HepG2 (cell line): ENCODE data around the gene ARPP19. TPM values are rescaled to one million over a fixed set of nuclear protein-coding genes. Genes with fewer than 3 reads are reported as not detected.

Source experiments
- ATF7 ChIP-seq, 2 experiments: fragments of 450-650 bp in 1 of 2; sonication (generic) in 1 of 2; formaldehyde crosslinking in 1 of 2; IDR thresholded peaks; 2 replicates each; pipeline versions ENCODE4 v1.4.0 to v1.6.1; 2016 to 2020; ENCODE audit warnings: antibody characterized with exemption in 1 of 2, mild to moderate bottlenecking in 1 of 2, missing genetic modification reagents in 1 of 2
- CREM ChIP-seq, 2 experiments: sonication (generic) in 1 of 2; formaldehyde crosslinking in 1 of 2; IDR thresholded peaks; 2 replicates each; pipeline versions ENCODE4 v1.4.0 to v1.6.1; 2016 to 2020; ENCODE audit warnings: antibody characterized with exemption in 1 of 2, mild to moderate bottlenecking in 1 of 2, missing genetic modification reagents in 1 of 2
- GATAD2A ChIP-seq: IDR thresholded peaks from 2 replicates; pipeline ENCODE4 v1.6.1; 2016
- MYNN ChIP-seq: sonication (generic); formaldehyde crosslinking; IDR thresholded peaks from 2 replicates; pipeline ENCODE4 v1.4.0; 2020; ENCODE audit warnings: mild to moderate bottlenecking, low read depth, missing genetic modification reagents
- TARDBP ChIP-seq: sonication (generic); formaldehyde crosslinking; IDR thresholded peaks from 2 replicates; pipeline ENCODE4 v1.8.0; 2022; ENCODE audit warnings: mild to moderate bottlenecking, missing genetic modification reagents
- YEATS2 ChIP-seq: sonication (generic); formaldehyde crosslinking; IDR thresholded peaks from 2 replicates; pipeline ENCODE4 v1.4.0; 2020; ENCODE audit warnings: missing genetic modification reagents, borderline replicate concordance
- ZNF44 ChIP-seq: sonication (generic); formaldehyde crosslinking; IDR thresholded peaks from 2 replicates; pipeline ENCODE4 v1.5.1; 2020; ENCODE audit warnings: mild to moderate bottlenecking, missing genetic modification reagents
- polyA plus RNA-seq, 8 experiments: library from polyadenylated mRNA; depleted of rRNA in 3 of 8; stranded (reverse) in 7 of 8; unstranded in 1 of 8; fragments of >200 nt; fragmentation: Illumina TruSeq in 4 of 8; extraction: Trizol in 4 of 8; gene quantifications; 2 replicates each; pipeline versions ENCODE4 v1.2.1 to v1.2.3, GENCODE V29; 2011 to 2016; ENCODE audit warnings: low read depth in 4 of 8, missing spikeins in 1 of 8, mixed read lengths in 1 of 8; ENCODE audit not compliant: insufficient read depth in 1 of 8
- total RNA-seq, 5 experiments: library from RNA; depleted of rRNA; stranded (reverse); fragments of >200 nt; fragmentation: Illumina TruSeq; extraction: Trizol; gene quantifications; 2 replicates each; pipeline ENCODE4 v1.2.3, GENCODE V29; 2016; ENCODE audit warnings: low read depth in 1 of 5
- TF ChIP-seq, protein P1 (sequence below): sonication (generic); formaldehyde crosslinking; IDR thresholded peaks from 2 replicates; pipeline ENCODE4 v1.4.0; 2020; ENCODE audit warnings: mild to moderate bottlenecking, missing genetic modification reagents
- TF ChIP-seq, protein P2 (sequence below): sonication (generic); formaldehyde crosslinking; IDR thresholded peaks from 2 replicates; pipeline ENCODE4 v1.4.0; 2020; ENCODE audit warnings: missing genetic modification reagents
- TF ChIP-seq, protein P3 (sequence below): IDR thresholded peaks from 2 replicates; pipeline ENCODE4 v1.6.1; 2016; ENCODE audit warnings: mild to moderate bottlenecking
- TF ChIP-seq, protein P4 (sequence below), 2 experiments: IDR thresholded peaks; 2 replicates each; pipeline ENCODE4 v1.6.1; 2011 to 2012; ENCODE audit warnings: low read length in 2 of 2, borderline replicate concordance in 1 of 2, low read depth in 1 of 2, mild to moderate bottlenecking in 1 of 2, moderate library complexity in 1 of 2
- TF ChIP-seq, protein P5 (sequence below): IDR thresholded peaks from 2 replicates; pipeline ENCODE4 v1.4.0; 2020; ENCODE audit warnings: mild to moderate bottlenecking, missing genetic modification reagents

The ARPP19 gene
- total and polyA plus RNA-seq, 2 of the 13 experiments (the other 11 are each of a cell fraction or from before 2014, with no cell fraction given) = 70.8 to 123 TPM

DNA sequence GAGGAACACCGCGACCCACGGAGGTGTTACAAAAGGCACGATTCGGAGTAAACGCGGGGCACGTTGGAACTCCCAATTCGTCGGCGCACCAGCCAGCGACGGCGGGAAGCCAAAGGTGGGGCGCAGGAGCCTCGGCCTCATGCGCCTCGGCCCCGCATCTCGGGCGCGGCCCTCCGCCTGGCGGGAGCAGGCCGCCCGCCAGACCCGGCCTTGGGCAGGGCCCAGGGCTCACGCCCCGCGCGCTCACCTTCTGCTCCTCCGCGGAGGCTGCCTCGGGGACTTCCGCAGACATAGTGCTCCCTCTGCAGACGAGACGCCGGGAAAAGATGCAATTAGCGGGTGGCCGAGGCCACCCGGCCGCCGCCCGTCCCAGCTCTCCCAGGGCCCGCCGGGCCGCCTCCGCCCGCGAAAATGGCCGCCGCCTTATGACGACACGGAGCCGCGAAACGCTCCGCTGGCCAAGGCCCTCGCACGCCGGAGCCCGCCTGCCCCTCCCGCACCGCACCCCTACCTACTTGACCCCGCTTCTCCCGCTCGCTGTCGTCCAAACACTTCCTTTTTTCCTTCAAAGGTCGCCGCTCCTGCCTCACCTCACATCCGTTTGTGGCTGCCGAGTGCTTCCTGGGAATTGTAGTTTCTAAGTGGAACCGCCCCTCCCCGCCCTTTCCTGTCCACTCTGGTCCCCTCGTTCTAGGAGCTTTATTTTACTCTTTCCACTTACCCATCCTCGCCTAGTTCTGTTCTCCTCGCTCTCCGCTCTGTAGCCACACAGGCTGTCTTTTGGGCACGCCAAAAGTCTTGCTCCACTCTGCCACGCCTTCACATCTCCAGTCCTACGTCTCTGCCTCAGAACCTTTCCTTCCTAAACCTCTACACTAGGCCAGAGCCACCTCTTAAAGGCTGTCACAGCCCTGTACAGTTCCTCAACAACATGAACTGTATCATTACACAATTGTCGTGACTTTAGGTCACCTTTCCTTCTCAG, at the start of gene ARPP19 (continued):
- TF ChIP-seq, protein P1, sequence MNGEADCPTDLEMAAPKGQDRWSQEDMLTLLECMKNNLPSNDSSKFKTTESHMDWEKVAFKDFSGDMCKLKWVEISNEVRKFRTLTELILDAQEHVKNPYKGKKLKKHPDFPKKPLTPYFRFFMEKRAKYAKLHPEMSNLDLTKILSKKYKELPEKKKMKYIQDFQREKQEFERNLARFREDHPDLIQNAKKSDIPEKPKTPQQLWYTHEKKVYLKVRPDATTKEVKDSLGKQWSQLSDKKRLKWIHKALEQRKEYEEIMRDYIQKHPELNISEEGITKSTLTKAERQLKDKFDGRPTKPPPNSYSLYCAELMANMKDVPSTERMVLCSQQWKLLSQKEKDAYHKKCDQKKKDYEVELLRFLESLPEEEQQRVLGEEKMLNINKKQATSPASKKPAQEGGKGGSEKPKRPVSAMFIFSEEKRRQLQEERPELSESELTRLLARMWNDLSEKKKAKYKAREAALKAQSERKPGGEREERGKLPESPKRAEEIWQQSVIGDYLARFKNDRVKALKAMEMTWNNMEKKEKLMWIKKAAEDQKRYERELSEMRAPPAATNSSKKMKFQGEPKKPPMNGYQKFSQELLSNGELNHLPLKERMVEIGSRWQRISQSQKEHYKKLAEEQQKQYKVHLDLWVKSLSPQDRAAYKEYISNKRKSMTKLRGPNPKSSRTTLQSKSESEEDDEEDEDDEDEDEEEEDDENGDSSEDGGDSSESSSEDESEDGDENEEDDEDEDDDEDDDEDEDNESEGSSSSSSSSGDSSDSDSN (CRISPR knock-in tag) = peak; percentile 79; the same call in 1 of the 2 replicates
- TF ChIP-seq TARDBP (CRISPR knock-in tag) (peak; percentile 96), CREM (IDR thresholded peaks at IDR 0.05) (peak; percentile 94), CREM (CRISPR knock-in tag; IDR thresholded peaks at IDR 0.05) (no peak), GATAD2A (CRISPR knock-in tag) (peak; percentile 48), YEATS2 (CRISPR knock-in tag) (peak; percentile 83), ATF7 (IDR thresholded peaks at IDR 0.05) (peak; percentile 49), ATF7 (CRISPR knock-in tag; IDR thresholded peaks at IDR 0.05) (no peak), MYNN (CRISPR knock-in tag) (peak; percentile 32; the same call in 1 of the 2 replicates), ZNF44 (no peak)
- TF ChIP-seq, protein P2, sequence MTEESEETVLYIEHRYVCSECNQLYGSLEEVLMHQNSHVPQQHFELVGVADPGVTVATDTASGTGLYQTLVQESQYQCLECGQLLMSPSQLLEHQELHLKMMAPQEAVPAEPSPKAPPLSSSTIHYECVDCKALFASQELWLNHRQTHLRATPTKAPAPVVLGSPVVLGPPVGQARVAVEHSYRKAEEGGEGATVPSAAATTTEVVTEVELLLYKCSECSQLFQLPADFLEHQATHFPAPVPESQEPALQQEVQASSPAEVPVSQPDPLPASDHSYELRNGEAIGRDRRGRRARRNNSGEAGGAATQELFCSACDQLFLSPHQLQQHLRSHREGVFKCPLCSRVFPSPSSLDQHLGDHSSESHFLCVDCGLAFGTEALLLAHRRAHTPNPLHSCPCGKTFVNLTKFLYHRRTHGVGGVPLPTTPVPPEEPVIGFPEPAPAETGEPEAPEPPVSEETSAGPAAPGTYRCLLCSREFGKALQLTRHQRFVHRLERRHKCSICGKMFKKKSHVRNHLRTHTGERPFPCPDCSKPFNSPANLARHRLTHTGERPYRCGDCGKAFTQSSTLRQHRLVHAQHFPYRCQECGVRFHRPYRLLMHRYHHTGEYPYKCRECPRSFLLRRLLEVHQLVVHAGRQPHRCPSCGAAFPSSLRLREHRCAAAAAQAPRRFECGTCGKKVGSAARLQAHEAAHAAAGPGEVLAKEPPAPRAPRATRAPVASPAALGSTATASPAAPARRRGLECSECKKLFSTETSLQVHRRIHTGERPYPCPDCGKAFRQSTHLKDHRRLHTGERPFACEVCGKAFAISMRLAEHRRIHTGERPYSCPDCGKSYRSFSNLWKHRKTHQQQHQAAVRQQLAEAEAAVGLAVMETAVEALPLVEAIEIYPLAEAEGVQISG = peak; percentile 95
- TF ChIP-seq, protein P3, sequence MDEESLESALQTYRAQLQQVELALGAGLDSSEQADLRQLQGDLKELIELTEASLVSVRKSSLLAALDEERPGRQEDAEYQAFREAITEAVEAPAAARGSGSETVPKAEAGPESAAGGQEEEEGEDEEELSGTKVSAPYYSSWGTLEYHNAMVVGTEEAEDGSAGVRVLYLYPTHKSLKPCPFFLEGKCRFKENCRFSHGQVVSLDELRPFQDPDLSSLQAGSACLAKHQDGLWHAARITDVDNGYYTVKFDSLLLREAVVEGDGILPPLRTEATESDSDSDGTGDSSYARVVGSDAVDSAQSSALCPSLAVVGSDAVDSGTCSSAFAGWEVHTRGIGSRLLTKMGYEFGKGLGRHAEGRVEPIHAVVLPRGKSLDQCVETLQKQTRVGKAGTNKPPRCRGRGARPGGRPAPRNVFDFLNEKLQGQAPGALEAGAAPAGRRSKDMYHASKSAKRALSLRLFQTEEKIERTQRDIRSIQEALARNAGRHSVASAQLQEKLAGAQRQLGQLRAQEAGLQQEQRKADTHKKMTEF (CRISPR knock-in tag) = peak; percentile 93
- TF ChIP-seq, protein P4, sequence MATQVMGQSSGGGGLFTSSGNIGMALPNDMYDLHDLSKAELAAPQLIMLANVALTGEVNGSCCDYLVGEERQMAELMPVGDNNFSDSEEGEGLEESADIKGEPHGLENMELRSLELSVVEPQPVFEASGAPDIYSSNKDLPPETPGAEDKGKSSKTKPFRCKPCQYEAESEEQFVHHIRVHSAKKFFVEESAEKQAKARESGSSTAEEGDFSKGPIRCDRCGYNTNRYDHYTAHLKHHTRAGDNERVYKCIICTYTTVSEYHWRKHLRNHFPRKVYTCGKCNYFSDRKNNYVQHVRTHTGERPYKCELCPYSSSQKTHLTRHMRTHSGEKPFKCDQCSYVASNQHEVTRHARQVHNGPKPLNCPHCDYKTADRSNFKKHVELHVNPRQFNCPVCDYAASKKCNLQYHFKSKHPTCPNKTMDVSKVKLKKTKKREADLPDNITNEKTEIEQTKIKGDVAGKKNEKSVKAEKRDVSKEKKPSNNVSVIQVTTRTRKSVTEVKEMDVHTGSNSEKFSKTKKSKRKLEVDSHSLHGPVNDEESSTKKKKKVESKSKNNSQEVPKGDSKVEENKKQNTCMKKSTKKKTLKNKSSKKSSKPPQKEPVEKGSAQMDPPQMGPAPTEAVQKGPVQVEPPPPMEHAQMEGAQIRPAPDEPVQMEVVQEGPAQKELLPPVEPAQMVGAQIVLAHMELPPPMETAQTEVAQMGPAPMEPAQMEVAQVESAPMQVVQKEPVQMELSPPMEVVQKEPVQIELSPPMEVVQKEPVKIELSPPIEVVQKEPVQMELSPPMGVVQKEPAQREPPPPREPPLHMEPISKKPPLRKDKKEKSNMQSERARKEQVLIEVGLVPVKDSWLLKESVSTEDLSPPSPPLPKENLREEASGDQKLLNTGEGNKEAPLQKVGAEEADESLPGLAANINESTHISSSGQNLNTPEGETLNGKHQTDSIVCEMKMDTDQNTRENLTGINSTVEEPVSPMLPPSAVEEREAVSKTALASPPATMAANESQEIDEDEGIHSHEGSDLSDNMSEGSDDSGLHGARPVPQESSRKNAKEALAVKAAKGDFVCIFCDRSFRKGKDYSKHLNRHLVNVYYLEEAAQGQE (IDR thresholded peaks at IDR 0.05; ENCODE audit: borderline replicate concordance in 1 of 2, low read depth in 1 of 2, low read length in 2 of 2) = no peak
- TF ChIP-seq, protein P5, sequence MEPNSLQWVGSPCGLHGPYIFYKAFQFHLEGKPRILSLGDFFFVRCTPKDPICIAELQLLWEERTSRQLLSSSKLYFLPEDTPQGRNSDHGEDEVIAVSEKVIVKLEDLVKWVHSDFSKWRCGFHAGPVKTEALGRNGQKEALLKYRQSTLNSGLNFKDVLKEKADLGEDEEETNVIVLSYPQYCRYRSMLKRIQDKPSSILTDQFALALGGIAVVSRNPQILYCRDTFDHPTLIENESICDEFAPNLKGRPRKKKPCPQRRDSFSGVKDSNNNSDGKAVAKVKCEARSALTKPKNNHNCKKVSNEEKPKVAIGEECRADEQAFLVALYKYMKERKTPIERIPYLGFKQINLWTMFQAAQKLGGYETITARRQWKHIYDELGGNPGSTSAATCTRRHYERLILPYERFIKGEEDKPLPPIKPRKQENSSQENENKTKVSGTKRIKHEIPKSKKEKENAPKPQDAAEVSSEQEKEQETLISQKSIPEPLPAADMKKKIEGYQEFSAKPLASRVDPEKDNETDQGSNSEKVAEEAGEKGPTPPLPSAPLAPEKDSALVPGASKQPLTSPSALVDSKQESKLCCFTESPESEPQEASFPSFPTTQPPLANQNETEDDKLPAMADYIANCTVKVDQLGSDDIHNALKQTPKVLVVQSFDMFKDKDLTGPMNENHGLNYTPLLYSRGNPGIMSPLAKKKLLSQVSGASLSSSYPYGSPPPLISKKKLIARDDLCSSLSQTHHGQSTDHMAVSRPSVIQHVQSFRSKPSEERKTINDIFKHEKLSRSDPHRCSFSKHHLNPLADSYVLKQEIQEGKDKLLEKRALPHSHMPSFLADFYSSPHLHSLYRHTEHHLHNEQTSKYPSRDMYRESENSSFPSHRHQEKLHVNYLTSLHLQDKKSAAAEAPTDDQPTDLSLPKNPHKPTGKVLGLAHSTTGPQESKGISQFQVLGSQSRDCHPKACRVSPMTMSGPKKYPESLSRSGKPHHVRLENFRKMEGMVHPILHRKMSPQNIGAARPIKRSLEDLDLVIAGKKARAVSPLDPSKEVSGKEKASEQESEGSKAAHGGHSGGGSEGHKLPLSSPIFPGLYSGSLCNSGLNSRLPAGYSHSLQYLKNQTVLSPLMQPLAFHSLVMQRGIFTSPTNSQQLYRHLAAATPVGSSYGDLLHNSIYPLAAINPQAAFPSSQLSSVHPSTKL (CRISPR knock-in tag) = peak; percentile 75
